GM18861 (cell line): ENCODE measurements around the gene EVA1C.
"Not testable (repeated sequence)": the region's sequence is repeated elsewhere in the genome, so short reads cannot be mapped to it uniquely, and the experiment has no call there.

Experiments
- ATAC-seq: cut with Tn5 transposase; IDR thresholded peaks from one replicate; pipeline ENCODE4 v1.9.1; 2021; ENCODE audit not compliant: unreplicated experiment

EVA1C gene

GRCh38 chr21:32412162-32413014 is at the start of gene EVA1C:
Gene EVA1C (plus strand): TSS chr21:32412706. CDS start chr21:32412854, 148 bp downstream.
- ATAC-seq, result no peak

GRCh38 chr21:32364387-32364786 is 48.1 kb upstream of the EVA1C start:
- ATAC-seq, result no peak

GRCh38 chr21:32364796-32365195 is 47.7 kb upstream of the EVA1C start:
- ATAC-seq, result no peak

GRCh38 chr21:32366191-32366590 is 46.3 kb upstream of the EVA1C start:
- no peak for ATAC-seq

- no peak for ATAC-seq
Observed at GRCh38 chr21:32367158-32367557, 45.3 kb upstream of the EVA1C start.

- no peak for ATAC-seq
Observed at GRCh38 chr21:32368386-32368785, 44.1 kb upstream of the EVA1C start.

- ATAC-seq, result not testable (repeated sequence)
Observed at GRCh38 chr21:32368961-32369360, 43.5 kb upstream of the EVA1C start.

GRCh38 chr21:32370998-32371766 is 41.3 kb upstream of the EVA1C start:
- ATAC-seq, result no peak

GRCh38 chr21:32371913-32372314 is 40.6 kb upstream of the EVA1C start:
- ATAC-seq, result no peak

- no peak for ATAC-seq
Observed at GRCh38 chr21:32372755-32373154, 39.8 kb upstream of the EVA1C start.

GRCh38 chr21:32377506-32377905 is 35.0 kb upstream of the EVA1C start:
- no peak for ATAC-seq

GRCh38 chr21:32377991-32378390 is 34.5 kb upstream of the EVA1C start:
- no peak for ATAC-seq

- ATAC-seq, result no peak
Observed at GRCh38 chr21:32378956-32379355, 33.5 kb upstream of the EVA1C start.

GRCh38 chr21:32380940-32381339 is 31.6 kb upstream of the EVA1C start:
- no peak for ATAC-seq

- ATAC-seq, result no peak
Observed at GRCh38 chr21:32381571-32381970, 30.9 kb upstream of the EVA1C start.

GRCh38 chr21:32382108-32382644 is 30.3 kb upstream of the EVA1C start:
- ATAC-seq, result no peak

GRCh38 chr21:32383812-32384211 is 28.7 kb upstream of the EVA1C start:
- ATAC-seq, result no peak

GRCh38 chr21:32386195-32386870 is 26.2 kb upstream of the EVA1C start:
- ATAC-seq, result no peak

- no peak for ATAC-seq
Observed at GRCh38 chr21:32387151-32387550, 25.4 kb upstream of the EVA1C start.

GRCh38 chr21:32388306-32388705 is 24.2 kb upstream of the EVA1C start:
- ATAC-seq, result no peak

- no peak for ATAC-seq
Observed at GRCh38 chr21:32389337-32390015, 23.0 kb upstream of the EVA1C start.
